ENCODE measurements around the gene MRPS18B.

Gene MRPS18B

GRCh38 chr6:30617565-30618269 lies at the start of gene MRPS18B:
Gene MRPS18B, plus strand, starts transcription at chr6:30617840. Its CDS starts 26 bp downstream, at chr6:30617866.
- DNase-seq = peak; percentile 99

- peak; percentile 55 for DNase-seq
Measured at GRCh38 chr6:30568245-30568644, 49.4 kb upstream of the MRPS18B start.

- no peak for DNase-seq
Measured at GRCh38 chr6:30570263-30570662, 47.4 kb upstream of the MRPS18B start.

- no peak for DNase-seq
Measured at GRCh38 chr6:30570740-30571074, 46.9 kb upstream of the MRPS18B start.

- DNase-seq = peak; percentile 99
Measured at GRCh38 chr6:30571075-30571761, 46.4 kb upstream of the MRPS18B start, which contains the start of gene ABCF1. Gene ABCF1, plus strand, starts transcription at chr6:30571442. Its CDS starts 46 bp downstream, at chr6:30571488.

- DNase-seq = no peak
Measured at GRCh38 chr6:30571762-30572082, 45.9 kb upstream of the MRPS18B start.

- no peak for DNase-seq
Measured at GRCh38 chr6:30572148-30572547, 45.5 kb upstream of the MRPS18B start.

GRCh38 chr6:30573113-30573512 lies 44.5 kb upstream of the MRPS18B start:
- DNase-seq = no peak

- DNase-seq = no peak
Measured at GRCh38 chr6:30578051-30578450, 39.6 kb upstream of the MRPS18B start.

GRCh38 chr6:30583921-30584320 lies 33.7 kb upstream of the MRPS18B start:
- no peak for DNase-seq

GRCh38 chr6:30589754-30590358 lies 27.8 kb upstream of the MRPS18B start:
- no peak for DNase-seq

- no peak for DNase-seq
Measured at GRCh38 chr6:30590509-30590908, 27.1 kb upstream of the MRPS18B start.

- no peak for DNase-seq
Measured at GRCh38 chr6:30591008-30591407, 26.6 kb upstream of the MRPS18B start.

- DNase-seq = no peak
Measured at GRCh38 chr6:30592287-30592686, 25.4 kb upstream of the MRPS18B start.

- peak; percentile 84 for DNase-seq
Measured at GRCh38 chr6:30597315-30598144, 20.1 kb upstream of the MRPS18B start.

GRCh38 chr6:30598912-30599624 lies 18.6 kb upstream of the MRPS18B start:
- DNase-seq = no peak

- no peak for DNase-seq
Measured at GRCh38 chr6:30599625-30600324, 17.9 kb upstream of the MRPS18B start.

GRCh38 chr6:30600451-30600961 lies 17.1 kb upstream of the MRPS18B start:
- DNase-seq = no peak

GRCh38 chr6:30601436-30601814 lies 16.2 kb upstream of the MRPS18B start:
- peak; percentile 39 for DNase-seq

GRCh38 chr6:30601815-30602641 lies 15.6 kb upstream of the MRPS18B start:
- no peak for DNase-seq

GRCh38 chr6:30603961-30604360 lies 13.7 kb upstream of the MRPS18B start:
- DNase-seq = no peak

Measured in CD4-positive, alpha-beta T cell treated with Interleukin-21 for 1 hour (primary cell).